SH-SY5Y (cell line): ENCODE measurements around the gene CCNK.

ENCODE experiments used
- GATA2 ChIP-seq: IDR thresholded peaks from 2 replicates; pipeline ENCODE4 v1.6.1; 2011; ENCODE audit warnings: mild to moderate bottlenecking, low read depth, low read length
- GATA3 ChIP-seq: IDR thresholded peaks from 2 replicates; pipeline ENCODE4 v1.6.1; 2011; ENCODE audit warnings: low read depth, mild to moderate bottlenecking, low read length, moderate library complexity

CCNK gene

DNA sequence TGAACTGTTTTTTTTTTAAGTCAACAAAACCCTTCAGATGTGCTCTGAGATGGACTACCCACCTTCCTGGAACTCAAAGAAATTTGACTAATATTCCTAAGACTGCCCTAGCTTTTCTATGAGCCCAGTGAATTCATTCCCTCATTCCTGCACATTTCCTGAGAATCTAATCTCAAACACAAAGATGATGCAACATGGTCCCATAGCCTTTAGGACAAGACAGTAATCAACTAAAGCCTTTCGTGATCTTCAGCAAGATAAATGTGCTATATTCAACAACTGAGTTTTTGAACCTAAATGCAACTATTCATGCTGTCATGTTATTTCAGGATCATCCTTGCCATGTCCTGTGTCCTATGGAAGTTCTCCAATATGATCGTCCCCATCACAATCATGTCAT, 5.5 kb upstream of the CCNK start:
- TF ChIP-seq GATA2: no peak
- TF ChIP-seq GATA3: no peak

DNA sequence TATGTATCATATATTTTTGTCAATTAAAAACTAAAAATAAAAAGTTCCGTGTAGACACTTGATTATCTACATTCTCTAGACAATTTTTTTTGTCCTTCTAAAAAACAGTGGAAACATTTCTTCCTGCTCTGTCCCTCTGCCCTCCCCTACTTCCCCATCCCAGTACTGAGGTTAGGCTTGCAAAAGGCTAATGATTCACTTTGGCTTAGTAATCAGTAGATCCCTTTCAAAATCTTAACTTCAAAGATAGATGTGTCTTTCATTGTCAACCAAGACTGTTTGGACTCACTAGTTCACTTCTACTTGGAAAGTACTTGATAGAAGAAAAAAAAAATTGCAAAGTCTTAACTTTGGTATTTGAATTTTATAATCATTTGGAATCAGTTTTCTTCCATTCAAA, 4.3 kb upstream of the CCNK start:
- no peak for TF ChIP-seq GATA3
- TF ChIP-seq GATA2: no peak

DNA sequence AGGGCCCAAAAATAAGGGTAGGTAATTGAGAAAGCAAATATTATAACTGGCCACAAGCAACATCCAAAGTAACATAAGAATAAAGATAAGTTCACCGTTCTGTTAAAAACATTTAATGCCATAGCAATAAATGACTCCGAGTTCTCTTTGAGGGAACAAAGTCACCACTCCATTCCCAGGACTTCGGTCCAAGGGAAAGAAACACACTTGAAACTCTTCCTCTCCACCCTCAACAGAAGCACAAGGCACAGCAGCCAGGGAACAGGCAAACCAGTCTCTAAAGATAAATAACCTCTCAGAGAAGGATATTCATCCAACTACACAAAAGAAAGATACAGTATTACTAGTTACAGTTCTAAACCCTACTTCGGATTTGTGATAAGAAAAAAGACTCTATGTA, 3.1 kb upstream of the CCNK start:
- TF ChIP-seq GATA2: no peak
- no peak for TF ChIP-seq GATA3

DNA sequence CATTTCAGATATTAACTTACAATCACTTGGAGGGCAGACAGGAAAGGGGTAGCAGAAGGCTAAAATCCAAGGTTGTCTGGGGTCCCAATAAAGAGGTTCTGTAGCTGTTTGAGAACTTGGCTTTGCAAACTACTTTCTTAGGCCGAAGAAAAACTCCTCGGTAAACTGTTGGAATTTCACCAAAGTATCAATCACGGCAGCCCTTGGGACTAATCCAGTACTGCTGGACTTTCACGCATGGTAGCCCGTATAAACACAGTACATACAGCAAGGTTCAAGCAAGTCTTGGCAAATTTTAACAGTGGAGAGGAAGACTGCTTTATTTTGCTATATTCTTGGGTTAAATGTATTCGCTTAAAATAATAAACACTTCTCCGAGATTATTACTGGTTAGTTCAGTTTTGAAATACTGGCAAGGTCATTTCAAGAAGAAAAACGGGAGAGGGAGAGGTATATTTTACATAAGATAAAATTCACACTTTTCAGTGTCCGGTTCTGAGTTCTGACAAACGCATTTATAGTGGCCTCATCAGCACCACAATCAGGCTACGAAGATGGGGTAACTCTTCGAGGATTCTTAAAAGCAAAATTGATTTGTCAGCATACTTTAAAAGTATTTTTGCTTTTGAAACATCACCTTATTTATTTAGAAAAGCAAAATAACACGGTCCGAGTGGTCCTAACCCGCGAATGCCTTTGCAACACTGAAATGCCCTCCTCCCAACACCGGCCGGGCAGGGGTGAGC, 1.9 kb upstream of the CCNK start:
- TF ChIP-seq GATA2 (no peak), GATA3 (no peak)

DNA sequence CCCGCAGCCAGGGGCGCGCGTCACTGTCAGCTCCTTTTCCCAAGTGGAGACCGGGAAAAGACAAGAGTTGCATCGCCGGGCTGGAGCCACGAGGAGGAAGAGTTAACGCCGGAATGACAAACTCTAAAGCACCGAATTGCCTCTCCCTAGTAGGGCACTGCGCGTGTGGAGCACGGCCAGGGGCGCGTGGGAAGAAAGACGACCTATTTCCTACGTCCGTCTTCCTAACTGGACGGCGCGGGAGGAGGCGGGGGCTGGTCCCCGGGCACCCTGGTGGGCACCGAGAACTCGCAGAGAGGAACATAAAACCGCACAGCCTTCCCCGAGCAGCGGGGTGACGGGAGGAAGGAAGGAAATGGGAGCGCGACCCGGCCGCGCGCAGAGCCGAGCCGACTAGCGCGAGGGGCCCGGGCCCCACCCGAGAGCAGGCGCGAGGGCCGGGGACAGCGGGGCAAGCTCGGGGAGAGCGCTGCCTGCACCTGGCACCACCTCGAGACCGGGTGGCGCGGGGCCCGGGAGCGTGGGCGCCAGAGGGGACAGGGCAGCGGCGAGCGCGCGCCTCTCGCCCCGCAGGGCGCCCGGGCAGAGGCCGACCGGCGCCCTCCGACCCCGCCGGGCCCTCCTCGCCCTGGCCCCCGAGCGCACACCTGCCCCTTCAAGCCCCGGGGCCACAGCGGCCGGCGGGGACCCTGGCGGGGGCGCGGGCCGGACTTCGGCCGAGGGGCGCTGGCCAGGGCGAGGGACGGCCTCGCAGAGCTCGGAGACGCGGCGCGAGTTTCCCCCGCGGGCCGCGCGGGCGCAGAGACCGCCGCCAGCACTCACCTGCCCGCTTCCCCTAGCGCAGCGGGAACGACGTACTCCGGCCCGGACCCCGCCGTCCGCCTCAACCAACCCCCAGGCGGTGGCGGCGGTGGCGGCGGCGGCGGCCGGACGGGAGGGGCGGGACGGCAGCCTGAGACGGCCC, 1.0 kb upstream of the CCNK start, which contains the start of gene SETD3:
Gene SETD3 (minus strand): TSS at position 954 of the 964 bp plus-strand sequence. CDS start 15,054 bp downstream, outside the sequence.
- TF ChIP-seq GATA2 (no peak), GATA3 (no peak)

DNA sequence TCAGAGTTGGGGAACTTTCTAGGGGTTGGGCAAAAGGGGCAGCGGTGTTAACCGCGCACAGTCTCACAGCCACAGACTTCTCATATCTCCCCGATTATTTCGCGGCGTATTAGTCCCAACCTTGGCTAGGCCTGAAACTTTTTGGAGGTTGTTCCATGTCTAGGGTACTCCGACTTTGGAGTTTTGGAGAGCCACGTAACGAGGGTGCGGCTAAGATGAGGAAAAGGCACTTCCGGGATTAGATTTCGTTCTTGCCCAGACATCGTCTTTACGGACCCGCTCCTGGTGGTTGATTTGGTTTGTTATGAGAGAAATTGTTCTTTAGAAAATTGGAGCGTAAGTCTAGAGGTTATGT, 513 bp downstream of the CCNK start:
- no peak for TF ChIP-seq GATA3

DNA sequence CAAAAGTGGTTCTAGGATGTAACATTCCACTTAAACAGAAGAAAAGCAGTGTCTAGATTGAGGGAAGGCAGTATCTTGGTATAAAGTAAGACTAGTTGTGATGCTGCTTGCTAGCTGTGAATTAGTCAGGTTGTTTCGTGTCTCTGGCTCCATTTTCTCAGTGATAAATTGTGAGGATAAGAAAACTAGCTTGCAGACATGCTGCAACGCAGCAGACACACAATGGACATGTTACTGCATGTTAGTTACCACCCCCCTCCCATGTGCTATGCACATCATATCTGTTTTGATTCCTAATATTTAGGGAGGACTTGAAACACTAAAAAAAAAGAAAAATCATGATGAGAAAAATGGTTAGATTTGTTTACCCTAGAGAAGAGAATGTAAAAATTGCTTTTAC, 2.9 kb downstream of the CCNK start:
- TF ChIP-seq GATA2 (no peak), GATA3 (no peak)

DNA sequence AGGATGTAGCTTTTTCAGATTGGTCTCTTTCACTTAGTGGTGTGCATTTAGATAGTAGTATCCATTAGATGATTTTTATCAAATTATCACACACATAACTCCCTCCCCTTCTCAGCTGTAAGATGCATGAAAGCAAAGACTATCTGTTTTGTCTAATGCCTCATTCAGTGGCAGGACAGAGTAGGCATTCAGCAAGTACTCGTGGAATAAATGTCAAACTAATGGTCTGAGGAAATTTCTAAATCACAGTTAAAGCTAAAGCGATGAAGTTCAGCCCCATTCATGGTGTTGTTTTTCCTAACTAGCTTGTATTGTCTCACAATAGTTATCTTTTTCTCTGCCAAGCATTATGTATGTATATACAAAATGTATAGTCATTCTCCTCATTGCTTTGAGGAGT, 16.1 kb downstream of the CCNK start:
- TF ChIP-seq GATA3 (no peak), GATA2 (no peak)

DNA sequence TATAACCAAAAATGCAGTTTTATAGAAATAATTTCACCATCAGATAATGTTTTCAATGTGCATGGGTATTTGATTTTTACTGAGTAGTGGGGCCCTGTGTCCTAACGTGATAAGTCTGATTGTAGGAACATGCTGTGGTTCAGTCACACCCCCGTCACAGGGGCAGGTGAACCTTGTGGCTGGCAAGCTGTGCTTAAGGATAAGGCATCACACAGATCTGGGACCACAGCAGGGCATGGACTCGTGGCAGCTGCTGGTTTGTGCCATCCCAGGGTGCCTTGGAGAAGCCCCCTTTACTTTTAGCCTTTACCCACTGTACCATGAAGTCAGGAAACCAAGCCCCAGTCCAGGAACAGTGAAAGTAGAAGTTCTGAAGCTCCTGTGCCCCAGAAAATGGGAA, 16.7 kb downstream of the CCNK start:
- TF ChIP-seq GATA2 (no peak), GATA3 (no peak)

DNA sequence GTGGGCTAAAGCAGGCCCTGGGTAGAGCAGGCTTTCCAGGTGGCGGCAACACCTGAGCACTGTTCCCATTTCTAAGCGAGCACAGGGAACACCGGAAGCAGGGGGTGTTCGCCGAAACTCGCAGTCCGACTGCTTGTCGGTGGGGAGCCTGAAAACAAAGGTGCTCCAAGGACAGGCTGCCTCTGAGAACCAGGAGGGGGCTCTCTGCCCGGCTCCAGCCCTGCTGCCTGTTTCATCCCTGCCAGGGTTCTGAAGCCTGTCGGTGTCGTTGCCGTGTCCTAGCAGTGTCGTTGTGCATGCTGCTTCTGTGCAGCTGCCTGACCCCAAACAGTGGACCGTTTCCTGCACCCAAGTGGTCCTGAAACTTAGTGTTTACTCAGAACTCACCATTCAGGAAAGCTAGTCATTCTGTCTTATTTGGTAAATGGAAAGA, 21.8 kb downstream of the CCNK start:
- TF ChIP-seq GATA3 (no peak), GATA2 (no peak)

DNA sequence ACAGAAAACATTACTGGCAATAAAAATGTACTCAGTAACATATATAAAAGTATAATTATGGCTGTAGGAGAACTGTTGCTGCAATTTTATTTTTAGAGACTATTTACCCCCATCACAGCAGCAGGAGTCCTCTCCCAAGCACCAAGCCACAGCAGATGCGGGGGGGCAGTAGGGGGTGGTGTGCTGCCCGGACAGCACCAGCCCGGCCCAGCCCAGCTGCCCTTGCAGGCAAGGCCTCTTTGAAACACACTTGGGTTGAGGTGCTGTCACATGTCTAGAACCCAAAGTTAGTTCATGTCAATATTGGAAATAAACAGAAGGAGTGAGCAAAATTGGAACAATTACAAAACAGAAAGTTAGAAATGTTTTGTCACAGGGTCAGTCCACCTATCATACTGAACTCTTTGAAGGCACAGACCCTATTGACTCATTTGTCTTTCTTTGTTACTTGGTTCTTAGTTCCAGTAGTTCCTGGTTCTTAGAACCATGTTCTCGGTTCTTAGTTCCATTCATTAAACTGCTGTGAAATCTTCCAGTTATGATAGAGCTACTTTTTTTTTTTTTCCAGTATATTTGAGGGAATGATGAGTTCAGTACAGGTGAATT, 22.7 kb downstream of the CCNK start:
- TF ChIP-seq GATA2 (no peak), GATA3 (no peak)

DNA sequence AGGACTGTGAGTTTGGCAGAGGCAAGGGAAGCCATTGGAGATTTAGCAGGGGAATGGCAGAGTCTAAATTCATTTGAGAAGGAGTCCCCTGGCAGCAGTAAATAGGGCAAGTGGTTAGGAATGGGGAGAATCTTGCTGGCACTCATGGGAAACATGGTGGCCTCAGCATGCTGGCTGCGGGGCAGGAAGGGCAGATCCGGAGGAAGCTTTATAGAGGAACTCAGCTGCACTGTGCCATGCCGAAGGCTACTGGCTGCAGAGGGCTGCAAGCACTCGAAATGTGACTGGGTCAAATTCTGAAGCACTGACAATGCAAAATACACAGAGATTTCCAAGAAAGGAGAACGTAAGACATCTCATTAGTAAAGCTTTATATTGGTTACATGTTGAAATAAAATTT, 23.9 kb downstream of the CCNK start:
- no peak for TF ChIP-seq GATA3

DNA sequence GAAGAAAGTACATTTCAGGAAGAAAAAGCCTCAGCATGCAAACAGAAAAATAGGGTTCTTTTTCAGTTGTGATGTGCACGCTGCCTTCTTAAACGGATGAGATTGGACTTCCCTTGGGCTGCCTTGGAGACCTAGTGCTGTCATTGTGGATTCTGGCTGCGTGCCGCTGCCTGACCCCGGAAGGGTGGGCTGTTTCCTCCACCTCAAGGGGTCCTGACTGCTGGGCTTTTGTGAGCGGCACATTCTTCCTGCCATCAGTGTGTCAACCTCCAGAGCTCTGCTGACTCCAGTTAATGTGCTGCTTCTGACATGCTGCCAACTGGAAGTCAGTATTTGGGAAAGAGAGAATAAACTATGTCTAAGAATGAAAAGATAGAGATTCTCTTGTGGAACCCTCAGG, 25.1 kb downstream of the CCNK start:
- TF ChIP-seq GATA2 (no peak), GATA3 (no peak)

DNA sequence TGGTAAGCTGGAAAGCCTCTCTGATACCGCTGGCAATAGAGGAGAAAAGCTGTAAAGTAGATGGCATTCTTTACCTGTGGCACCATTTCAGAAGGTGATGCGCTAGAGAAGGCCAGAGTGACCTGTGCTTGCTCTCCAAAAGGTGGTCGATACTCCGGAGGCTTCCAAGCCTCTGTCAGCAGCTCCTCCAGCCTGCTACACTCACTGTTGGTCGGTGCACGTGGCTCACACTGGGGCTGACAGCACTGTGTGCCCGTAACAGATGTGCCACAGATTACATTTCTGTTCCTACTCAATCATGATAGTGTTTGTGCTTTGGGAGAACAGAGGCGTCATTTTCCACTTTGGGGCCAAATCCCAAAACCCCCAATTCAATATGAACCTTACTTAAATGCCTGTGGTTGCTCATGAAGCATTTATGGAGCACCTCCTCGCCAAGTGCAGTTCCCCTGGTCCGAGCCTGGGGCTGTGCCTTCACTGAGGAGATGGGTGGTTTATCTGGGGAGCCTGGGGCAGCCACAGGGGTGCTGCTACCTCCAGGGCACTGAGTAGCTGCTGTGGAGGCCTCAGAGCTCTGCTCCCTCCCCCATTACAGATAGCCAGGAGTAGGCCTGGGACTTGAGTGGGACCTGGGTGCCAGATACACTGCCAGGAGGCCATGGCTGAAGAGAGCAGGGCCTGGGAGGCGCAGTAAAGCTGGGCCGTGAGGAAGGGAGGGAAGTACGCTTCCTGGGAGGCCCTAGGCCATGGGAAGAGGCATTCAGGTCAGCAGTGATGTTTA, 26.8 kb downstream of the CCNK start:
- no peak for TF ChIP-seq GATA3
- no peak for TF ChIP-seq GATA2
